IPS-20b (cell line): Measurements from ENCODE around the gene FAM120B.

Experiments used
- H3K27ac ChIP-seq: one replicate; pipeline ENCODE4 v1.5.1; 2013; ENCODE audit warnings: low read length
- H3K27me3 ChIP-seq: 2 replicates; pipeline ENCODE4 v1.6.1; 2013; ENCODE audit warnings: mild to moderate bottlenecking, low read length, inconsistent platforms; ENCODE audit not compliant: insufficient read depth
- H3K36me3 ChIP-seq: 2 replicates; pipeline ENCODE4 v1.6.1; 2013; ENCODE audit warnings: low read depth, mild to moderate bottlenecking, inconsistent platforms, low read length, moderate library complexity; ENCODE audit not compliant: insufficient read depth
- H3K4me1 ChIP-seq: 2 replicates; pipeline ENCODE4 v1.6.1; 2013; ENCODE audit warnings: mild to moderate bottlenecking, control low read depth, inconsistent platforms, low read length, moderate library complexity; ENCODE audit not compliant: insufficient read depth
- H3K4me3 ChIP-seq: 2 replicates; pipeline ENCODE4 v1.5.1; 2013; ENCODE audit warnings: mild to moderate bottlenecking, low read length, inconsistent platforms
- H3K9ac ChIP-seq: 2 replicates; pipeline ENCODE4 v1.6.1; 2013; ENCODE audit warnings: low read depth, mild to moderate bottlenecking, inconsistent platforms, low read length, moderate library complexity
- H3K9me3 ChIP-seq: 2 replicates; pipeline ENCODE4 v1.6.1; 2013; ENCODE audit warnings: mild to moderate bottlenecking, low read depth, low read length, inconsistent platforms; ENCODE audit not compliant: insufficient read depth

Gene FAM120B

DNA sequence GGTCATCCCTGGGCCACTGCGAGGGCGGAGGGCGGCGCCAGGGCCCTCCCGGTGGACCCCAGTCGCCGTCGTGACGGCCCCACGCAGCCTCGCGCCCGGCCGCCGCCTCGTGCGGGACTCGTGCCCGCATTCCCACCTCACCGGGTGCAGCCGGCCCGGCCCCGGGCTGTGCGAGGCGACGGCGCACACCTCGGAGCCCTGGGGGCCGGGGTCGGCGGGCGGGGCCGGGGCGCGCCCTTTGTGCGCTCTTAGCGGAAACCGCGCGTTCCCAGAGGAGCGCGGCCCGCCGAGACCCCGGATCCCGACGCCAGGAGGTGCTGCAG lies 10.2 kb upstream of the FAM120B start:
- Histone ChIP-seq H3K9me3 (peaks cover 13% of the 10 kb centered on the region), H3K4me3 (peak overlapping the region; percentile 46; the same call in 1 of the 2 replicates), H3K4me1 (peaks cover 45% of the 10 kb centered on the region), H3K9ac (no peak overlapping the region), H3K27ac (no peak overlapping the region), H3K36me3 (no peaks in the 10 kb centered on the region), H3K27me3 (peaks cover 73% of the 10 kb centered on the region)

DNA sequence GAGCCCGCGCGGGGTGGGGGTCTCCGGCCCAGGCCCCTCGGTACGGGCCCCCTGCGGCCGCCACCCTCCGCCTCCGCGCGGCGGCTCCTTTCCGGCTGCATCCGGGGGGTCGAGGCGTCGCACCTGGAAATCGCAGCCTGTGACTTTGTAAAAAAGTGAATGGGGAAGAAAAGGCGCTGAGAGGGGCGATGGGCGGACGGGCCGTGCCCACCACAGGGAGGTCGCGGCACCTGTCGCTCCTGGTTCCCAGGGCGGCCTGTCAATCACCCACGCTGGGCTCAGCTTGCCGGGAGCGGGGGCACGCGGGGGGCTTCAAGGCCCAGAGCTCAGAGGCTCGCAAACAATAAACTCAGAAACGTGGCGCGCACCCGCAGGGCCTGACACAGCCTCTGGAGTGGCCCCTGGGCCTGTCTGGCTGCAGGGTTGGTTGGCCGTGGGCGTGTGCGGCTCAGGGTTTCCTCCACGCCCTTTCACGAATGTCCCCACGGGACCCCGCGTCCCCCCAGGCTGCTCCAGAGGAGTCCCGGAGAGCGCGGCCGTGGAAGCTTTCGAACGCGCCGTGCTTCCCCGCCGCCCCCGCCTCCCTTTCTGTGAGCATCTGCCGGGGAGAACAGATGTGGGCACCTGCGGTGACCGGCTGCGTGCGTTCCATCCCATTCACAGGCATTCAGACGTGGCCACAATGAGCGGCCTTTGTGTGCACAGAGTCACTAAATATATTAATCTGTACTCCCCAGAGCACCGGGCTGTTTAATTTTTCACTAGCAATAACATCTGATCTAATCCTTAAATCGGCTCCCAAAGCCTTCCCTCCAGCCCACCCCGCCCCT lies 9.6 kb upstream of the FAM120B start:
- peaks cover 67% of the 10 kb centered on the region for H3K27me3 ChIP-seq
- peaks cover 19% of the 10 kb centered on the region for H3K9me3 ChIP-seq
- H3K27ac ChIP-seq, result no peak overlapping the region
- H3K4me3 ChIP-seq, result peak overlapping the region; percentile 46; the same call in 1 of the 2 replicates
- H3K9ac ChIP-seq, result no peak overlapping the region
- peaks cover 45% of the 10 kb centered on the region for H3K4me1 ChIP-seq
- H3K36me3 ChIP-seq, result no peaks in the 10 kb centered on the region

DNA sequence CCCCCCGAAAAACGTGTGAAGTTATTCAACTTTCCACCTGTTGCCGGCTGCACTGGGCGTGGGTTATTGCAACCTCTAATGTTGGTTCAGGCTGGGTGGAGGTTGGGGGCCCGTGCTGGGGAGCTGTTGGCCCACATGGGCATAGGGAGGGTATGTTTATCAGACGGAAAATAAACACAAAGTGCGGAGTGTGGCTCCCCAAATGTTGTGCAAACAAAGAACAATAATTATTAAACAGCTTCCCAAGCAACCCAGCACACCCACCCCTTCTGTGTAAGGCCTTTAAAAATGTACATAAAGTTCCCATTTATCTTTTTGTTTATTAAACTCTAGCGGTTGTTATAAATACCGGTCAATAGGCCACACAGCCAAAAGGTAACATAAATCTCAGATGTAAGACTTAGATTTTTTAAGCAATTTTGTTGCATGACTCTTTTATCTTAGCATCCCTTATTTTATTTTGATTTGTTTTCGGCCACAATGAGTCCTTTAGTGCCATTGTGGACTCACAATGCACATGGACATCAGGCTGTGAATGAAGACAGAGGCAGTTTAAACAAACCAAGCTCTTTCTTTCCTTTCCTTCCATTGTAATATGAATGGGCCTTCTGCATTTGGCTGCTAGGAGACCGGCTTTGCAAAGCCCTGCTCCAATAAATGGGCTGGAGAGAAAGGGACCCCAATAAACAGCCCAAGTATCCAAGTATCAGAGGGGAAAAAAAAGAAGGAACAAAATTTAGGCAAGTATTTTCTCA lies 8.8 kb upstream of the FAM120B start:
- Histone ChIP-seq H3K27me3 (peaks cover 60% of the 10 kb centered on the region), H3K9me3 (peaks cover 26% of the 10 kb centered on the region), H3K4me3 (peak overlapping the region; percentile 45), H3K4me1 (peaks cover 37% of the 10 kb centered on the region), H3K36me3 (no peaks in the 10 kb centered on the region), H3K9ac (peak overlapping the region; percentile 15; the same call in 1 of the 2 replicates), H3K27ac (no peak overlapping the region)

DNA sequence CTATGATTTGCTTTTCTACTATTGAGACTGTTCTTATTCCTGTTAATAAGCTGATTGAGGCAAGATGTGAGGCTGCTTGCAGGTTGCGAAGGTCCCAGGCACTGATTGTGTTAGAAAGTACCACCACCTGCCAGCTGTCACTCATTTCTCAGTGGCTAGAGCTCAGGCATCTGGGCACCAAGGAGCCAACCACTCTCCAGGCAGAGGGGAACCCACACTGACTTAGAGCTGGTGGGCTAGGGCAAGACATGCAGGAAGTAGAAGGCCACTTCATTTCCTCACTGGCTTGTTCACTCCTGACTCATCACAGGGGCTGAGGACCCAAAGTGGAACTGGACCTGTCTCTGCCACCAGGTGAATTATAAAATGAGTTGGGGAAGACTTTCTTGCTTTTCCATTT lies 7.9 kb upstream of the FAM120B start:
- H3K4me3 ChIP-seq, result no peak overlapping the region
- no peak overlapping the region for H3K9ac ChIP-seq
- peaks cover 50% of the 10 kb centered on the region for H3K27me3 ChIP-seq
- no peaks in the 10 kb centered on the region for H3K36me3 ChIP-seq
- peaks cover 33% of the 10 kb centered on the region for H3K9me3 ChIP-seq
- H3K4me1 ChIP-seq, result peaks cover 28% of the 10 kb centered on the region; the same call in 1 of the 2 replicates
- H3K27ac ChIP-seq, result no peak overlapping the region

DNA sequence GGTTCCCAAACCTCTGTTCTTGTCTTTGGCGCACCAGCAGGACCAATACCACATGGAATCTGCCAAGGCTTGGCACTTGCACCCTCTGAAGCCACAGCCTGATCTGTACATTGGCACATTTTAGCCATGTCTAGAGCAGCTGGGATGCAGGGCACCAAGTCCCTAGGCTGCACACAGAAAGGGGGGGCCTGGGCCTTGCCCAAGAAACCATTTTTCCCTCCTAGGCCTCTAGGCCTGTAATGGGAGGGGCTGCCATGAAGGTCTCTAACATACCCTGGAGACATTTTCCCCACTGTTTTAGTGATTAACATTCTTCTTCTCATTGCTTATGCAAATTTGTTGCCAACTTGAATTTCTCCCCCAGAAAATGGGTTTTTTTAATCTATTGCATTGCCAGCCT lies 5.4 kb upstream of the FAM120B start:
- peaks cover 52% of the 10 kb centered on the region for H3K9me3 ChIP-seq
- no peak overlapping the region for H3K9ac ChIP-seq
- peaks cover 13% of the 10 kb centered on the region; the same call in 1 of the 2 replicates for H3K4me1 ChIP-seq
- peaks cover 46% of the 10 kb centered on the region for H3K27me3 ChIP-seq
- no peaks in the 10 kb centered on the region for H3K36me3 ChIP-seq
- H3K4me3 ChIP-seq, result no peak overlapping the region
- no peak overlapping the region for H3K27ac ChIP-seq

DNA sequence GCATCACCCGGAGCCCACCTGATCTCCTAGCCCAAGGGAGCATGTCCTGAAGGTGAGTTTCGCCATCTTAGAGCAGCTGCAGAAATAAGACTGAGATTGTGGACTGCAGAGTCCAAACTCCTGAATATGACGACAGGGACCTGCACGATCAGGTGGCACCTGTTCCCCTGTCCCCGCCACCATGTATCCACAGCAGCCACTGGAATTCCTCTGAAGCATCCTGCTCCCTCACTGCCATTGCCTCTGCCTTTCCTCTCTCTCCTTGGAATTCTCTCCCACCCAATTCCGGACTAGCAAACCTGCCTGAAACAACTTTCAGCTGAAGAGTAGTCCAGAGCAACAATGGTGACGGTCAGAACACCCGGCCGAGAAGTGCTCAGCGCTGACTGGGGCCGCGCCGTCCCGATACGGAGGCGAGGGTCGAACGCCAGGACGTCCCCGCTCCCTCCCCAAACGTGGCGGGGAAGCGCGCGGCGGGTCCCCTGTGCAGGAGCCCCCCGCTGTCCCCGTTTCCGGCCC lies 694 bp upstream of the FAM120B start:
- peak overlapping the region; percentile 80 for H3K4me3 ChIP-seq
- H3K9me3 ChIP-seq, result peaks cover 44% of the 10 kb centered on the region
- no peak overlapping the region for H3K27ac ChIP-seq

DNA sequence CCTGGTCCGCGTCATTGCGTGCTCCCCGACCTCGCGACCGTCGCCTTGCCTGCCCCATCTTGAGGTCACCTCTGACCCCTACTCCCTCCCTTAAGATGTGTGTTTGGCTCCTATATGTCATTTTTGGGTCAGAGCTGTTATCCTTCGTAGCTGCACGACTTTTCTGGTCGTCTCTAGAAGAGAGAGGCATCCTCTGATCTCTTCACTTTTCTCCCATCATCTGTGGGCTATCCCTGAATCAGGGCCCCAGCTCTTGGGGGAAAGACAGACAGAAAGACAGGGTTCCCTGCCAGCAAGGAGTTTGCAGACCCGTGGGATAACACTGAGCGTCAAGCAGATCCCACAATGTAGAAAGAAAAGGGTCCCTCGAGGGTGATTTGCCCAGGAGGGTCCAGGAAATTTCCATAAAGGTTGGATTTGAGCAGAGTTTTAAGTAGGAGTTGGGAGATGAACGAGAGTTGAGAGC lies 555 bp downstream of the FAM120B start:
- no peak overlapping the region for H3K27ac ChIP-seq
- H3K9me3 ChIP-seq, result peaks cover 31% of the 10 kb centered on the region
- peak overlapping the region; percentile 68; the same call in 1 of the 2 replicates for H3K9ac ChIP-seq
- H3K27me3 ChIP-seq, result peaks cover 35% of the 10 kb centered on the region
- H3K36me3 ChIP-seq, result no peaks in the 10 kb centered on the region
- H3K4me1 ChIP-seq, result peaks cover 3% of the 10 kb centered on the region; the same call in 1 of the 2 replicates
- peak overlapping the region; percentile 80 for H3K4me3 ChIP-seq

More for the DNA sequence above, 694 bp upstream of the FAM120B start:
- no peaks in the 10 kb centered on the region for H3K36me3 ChIP-seq
- peaks cover 3% of the 10 kb centered on the region; the same call in 1 of the 2 replicates for H3K4me1 ChIP-seq
- peaks cover 35% of the 10 kb centered on the region for H3K27me3 ChIP-seq
- H3K9ac ChIP-seq, result peak overlapping the region; percentile 68; the same call in 1 of the 2 replicates

DNA sequence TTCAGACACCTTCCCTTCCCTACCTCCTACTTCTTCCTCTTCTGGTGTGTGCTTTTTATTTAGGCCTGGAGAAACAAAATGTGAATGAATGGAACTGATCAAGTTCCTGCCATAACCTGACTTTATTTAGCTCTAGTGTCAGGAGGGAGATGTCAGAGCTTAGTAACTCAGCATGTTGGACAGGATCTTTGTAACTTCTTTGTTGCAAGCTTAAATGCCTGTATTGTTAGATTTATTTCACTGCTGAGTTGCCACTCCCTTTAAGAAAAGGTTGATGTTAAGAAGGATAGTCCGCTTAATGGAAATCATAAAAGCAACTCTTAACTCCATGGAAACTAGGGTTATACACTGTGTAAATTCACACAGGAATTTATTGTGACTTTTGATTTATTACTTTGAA lies 2.2 kb downstream of the FAM120B start:
- Histone ChIP-seq H3K36me3 (no peaks in the 10 kb centered on the region), H3K27me3 (peaks cover 35% of the 10 kb centered on the region), H3K4me1 (peaks cover 8% of the 10 kb centered on the region; the same call in 1 of the 2 replicates), H3K27ac (no peak overlapping the region), H3K4me3 (no peak overlapping the region), H3K9me3 (peaks cover 17% of the 10 kb centered on the region), H3K9ac (no peak overlapping the region)

DNA sequence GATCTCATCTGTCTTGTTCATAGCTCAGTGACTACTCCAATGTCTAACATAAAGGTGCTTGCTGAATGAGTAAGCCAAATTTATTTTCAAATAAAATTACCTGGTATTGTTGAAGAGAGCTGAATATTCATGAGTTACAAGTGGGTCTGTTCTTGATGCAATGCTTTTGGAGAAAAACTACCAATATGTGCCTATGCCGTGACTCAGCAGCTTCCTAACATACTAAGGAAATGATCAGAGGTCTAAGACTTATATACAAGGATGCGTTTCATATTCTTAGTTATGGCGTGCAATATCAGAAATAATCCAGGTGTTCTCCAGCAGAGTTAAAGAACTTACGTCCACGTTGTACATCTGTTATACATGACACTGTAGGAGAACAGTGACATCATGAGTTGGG lies 5.1 kb downstream of the FAM120B start:
- Histone ChIP-seq H3K9ac (no peak overlapping the region), H3K4me3 (no peak overlapping the region), H3K27ac (no peak overlapping the region), H3K9me3 (no peaks in the 10 kb centered on the region), H3K27me3 (peaks cover 14% of the 10 kb centered on the region), H3K36me3 (no peaks in the 10 kb centered on the region), H3K4me1 (peaks cover 9% of the 10 kb centered on the region; the same call in 1 of the 2 replicates)

DNA sequence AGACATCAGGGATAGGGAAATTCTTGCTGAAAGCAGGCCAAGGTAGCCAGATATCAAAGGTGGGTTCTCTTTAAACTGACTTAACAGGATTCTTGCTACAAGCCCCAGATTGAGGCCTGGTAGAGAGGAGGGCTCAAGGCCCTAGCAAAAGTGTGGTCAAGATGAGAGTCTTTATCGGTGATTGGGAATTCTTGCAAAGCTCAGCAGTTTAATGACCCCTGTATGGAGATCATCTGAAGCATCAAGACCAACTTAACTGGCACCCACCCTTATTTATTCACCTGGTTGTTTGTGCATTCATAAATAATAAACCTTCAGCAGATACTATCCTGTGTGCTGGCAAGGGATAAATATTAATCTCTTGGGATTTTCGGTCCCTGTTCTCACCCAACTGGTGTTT lies 6.3 kb downstream of the FAM120B start:
- Histone ChIP-seq H3K27ac (no peak overlapping the region), H3K4me3 (no peak overlapping the region), H3K4me1 (peaks cover 6% of the 10 kb centered on the region; the same call in 1 of the 2 replicates)

DNA sequence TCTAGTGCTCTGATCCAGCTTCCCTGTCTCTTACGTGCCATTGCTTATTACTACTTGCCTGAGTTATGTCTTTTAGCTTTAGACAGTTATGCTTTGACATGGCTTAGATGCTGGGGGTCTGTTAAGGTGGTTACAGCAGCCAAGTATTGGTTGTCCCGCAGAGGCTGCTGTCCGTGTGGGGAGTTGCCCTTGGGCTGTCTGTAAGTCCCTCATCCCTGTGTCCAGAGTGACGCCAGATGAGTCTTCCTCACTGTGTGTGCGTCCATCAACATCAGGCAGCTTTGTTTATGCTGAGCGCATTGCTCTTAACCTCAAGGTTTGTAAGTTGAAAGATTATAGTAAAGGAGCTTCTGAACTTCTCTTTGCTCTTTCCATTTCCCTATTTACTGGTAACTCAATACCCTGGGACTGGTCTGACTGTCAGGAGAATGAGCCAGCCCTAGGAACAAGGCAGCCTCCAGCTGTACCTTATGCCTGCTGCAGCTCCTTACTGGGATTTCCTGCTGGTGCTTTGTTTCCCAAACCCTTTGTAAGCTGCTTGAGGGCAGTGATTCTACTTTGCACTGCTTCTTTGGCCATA lies 7.2 kb downstream of the FAM120B start:
- Histone ChIP-seq H3K36me3 (peaks cover 11% of the 10 kb centered on the region; the same call in 1 of the 2 replicates), H3K27ac (no peak overlapping the region), H3K9me3 (no peaks in the 10 kb centered on the region), H3K4me1 (peaks cover 6% of the 10 kb centered on the region; the same call in 1 of the 2 replicates), H3K4me3 (no peak overlapping the region), H3K9ac (no peak overlapping the region), H3K27me3 (no peaks in the 10 kb centered on the region)

More for the DNA sequence above, 6.3 kb downstream of the FAM120B start:
- Histone ChIP-seq H3K36me3 (peaks cover 6% of the 10 kb centered on the region; the same call in 1 of the 2 replicates), H3K9ac (no peak overlapping the region), H3K27me3 (peaks cover 2% of the 10 kb centered on the region), H3K9me3 (no peaks in the 10 kb centered on the region)
